ENCODE measurements around the gene LPGAT1.
"Not testable (repeated sequence)": the region's sequence is repeated elsewhere in the genome, so short reads cannot be mapped to it uniquely, and the experiment has no call there.

LPGAT1 gene

GRCh38 chr1:211830328-211831142, at the start of gene LPGAT1:
LPGAT1 (minus strand) TSS chr1:211830763; CDS start chr1:211829296, 1,467 bp downstream.
- peak; percentile 65 for TF ChIP-seq POLR2A (IDR thresholded peaks at IDR 0.05; ENCODE audit: low read depth, low read length)
- FAIRE-seq (no peak), DNase-seq (ENCODE audit: insufficient read length, low spot score) (peak; percentile 76)

DNA sequence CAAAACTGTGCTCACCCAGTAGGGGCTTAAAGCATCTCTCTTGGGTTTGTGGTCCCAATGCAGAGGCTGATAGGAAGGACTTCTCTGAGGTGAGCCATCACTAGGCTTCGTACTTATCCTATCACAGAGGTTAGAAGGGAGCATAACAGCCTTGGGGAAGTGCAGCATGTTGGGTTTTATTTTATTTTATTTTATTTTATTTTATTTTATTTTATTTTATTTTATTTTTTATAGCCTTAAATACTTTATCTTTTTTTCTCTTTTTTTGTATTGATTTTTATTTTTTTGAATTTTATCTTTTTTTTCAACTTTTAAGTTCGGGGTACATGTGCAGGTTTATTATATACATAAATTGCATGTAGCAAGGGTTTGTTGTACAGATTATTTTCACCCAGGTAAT, 48.9 kb upstream of the LPGAT1 start:
- FAIRE-seq (no peak), DNase-seq (ENCODE audit: insufficient read length, low spot score) (no peak)
- TF ChIP-seq POLR2A (IDR thresholded peaks at IDR 0.05; ENCODE audit: low read depth, low read length): no peak

DNA sequence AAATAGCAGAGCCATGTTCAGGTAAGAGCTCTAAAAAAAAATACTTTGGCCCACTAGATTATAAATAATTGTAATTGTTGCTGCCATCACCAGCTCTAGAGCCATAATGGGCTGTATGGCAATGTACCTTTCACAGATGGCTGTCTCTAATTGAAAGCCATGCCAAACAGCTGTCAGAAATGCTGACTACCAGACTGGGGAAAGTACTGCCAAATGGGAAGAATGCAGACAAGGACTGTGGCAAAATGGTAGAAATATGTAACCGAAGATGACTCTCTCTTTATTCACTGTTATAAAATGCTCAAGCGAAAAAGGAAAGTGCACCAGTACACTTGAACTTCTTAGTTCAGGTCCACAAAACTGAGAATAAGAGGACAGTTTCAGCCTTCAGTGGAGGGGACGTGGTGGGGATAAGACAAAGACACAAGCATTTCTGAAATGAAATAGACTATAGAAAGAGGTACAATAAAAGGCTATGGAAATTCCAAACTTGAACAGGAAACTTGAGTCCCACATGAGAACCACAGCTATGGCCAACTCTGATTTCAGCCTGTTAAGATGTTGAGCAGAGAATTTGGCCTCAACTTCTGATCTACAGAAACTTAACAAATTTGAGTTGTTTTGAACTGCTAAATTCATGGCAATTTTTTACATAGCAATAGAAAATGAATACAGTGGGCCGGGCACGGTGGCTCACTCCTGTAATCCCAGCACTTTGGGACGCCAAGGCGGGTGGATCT, 46.5 kb upstream of the LPGAT1 start:
- FAIRE-seq (no peak), DNase-seq (ENCODE audit: insufficient read length, low spot score) (no peak)
- no peak for TF ChIP-seq POLR2A (IDR thresholded peaks at IDR 0.05; ENCODE audit: low read depth, low read length)

GRCh38 chr1:211875541-211875940, 45.0 kb upstream of the LPGAT1 start:
- no peak for DNase-seq (ENCODE audit: insufficient read length, low spot score)
- no peak for FAIRE-seq
- no peak for TF ChIP-seq POLR2A (IDR thresholded peaks at IDR 0.05; ENCODE audit: low read depth, low read length)

DNA sequence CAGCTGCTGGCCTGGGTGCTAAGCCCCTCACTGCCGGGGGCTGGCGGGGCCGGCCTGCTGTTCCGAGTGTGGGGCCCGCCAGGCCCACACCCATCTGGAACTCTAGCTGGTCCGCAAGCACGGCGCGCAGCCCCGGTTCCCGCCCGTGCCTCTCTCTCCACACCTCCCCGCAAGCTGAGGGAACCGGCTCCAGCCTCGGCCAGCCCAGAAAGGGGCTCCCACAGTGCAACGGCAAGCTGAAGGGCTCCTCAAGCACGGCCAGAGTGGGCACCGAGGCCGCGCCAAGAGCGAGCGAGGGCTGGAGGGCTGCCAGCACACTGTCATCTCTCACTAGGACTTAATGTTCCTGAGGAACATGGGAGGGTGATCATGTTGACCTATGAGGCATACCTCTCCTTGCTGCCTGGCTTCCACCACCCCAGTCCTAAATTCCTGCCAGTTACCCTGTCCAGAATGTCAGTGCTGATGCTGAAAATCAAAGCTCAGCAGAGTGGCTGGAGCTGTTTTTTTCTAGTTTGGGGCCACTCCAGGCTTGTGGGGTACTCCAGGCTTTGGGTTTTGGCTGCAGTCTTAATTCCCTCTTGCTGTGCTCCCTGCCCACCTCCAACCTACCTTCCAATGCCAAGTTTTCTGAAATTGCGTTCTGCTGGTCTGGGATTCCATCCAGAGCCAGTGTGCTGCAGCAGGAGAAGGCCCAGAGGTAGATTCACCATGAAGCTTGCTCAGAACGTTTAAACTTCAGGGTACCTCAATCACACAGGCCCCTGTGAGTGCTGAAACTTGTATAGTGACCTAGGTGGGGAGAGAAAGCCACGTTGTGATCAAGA, 44.2 kb upstream of the LPGAT1 start:
- FAIRE-seq (no peak), DNase-seq (ENCODE audit: insufficient read length, low spot score) (no peak)
- no peak for TF ChIP-seq POLR2A (IDR thresholded peaks at IDR 0.05; ENCODE audit: low read depth, low read length)

GRCh38 chr1:211873731-211874130, 43.2 kb upstream of the LPGAT1 start:
- not testable (repeated sequence) for DNase-seq (ENCODE audit: insufficient read length, low spot score); FAIRE-seq

DNA sequence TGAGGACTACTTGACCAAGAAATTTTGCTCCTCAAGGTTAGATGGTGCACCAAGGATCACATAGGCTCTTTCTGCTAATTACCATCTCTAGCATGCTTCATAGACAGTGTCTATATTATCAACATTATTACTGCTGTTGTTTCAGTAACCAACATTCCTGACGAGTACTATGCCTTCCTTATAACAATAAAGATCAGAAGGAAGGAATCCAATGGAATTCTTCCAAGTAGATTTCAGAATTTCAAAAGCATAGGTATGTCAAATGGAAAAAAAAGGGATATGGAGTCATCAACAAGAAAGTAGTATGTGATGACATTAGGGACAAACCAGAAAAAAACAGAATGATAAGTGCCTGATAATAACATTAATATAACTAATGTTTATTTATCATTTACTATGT, 39.6 kb upstream of the LPGAT1 start:
- TF ChIP-seq POLR2A (IDR thresholded peaks at IDR 0.05; ENCODE audit: low read depth, low read length): no peak
- no peak for DNase-seq (ENCODE audit: insufficient read length, low spot score)
- FAIRE-seq: no peak

DNA sequence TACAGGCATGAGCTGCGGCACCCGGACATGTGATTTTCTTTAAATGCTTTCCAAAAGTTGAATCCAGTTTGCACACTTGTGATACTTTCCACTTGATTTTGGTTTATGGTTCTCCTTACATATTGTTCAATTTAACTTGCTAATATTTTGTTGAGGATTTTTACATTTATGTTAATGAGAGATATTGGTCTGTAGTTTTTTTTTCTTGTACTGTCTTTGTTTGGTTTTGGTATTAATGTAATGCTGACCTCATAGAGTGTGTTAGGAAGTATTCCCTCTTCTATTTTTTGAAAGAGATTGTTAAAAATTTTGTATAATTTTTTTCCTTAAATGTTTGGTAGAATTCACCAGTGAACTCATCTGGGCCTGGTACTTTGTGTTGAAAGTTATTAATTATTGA, 34.6 kb upstream of the LPGAT1 start:
- FAIRE-seq (no peak), DNase-seq (ENCODE audit: insufficient read length, low spot score) (no peak)
- TF ChIP-seq POLR2A (IDR thresholded peaks at IDR 0.05; ENCODE audit: low read depth, low read length): no peak

GRCh38 chr1:211859405-211859804, 28.8 kb upstream of the LPGAT1 start:
- FAIRE-seq (no peak), DNase-seq (ENCODE audit: insufficient read length, low spot score) (no peak)
- TF ChIP-seq POLR2A (IDR thresholded peaks at IDR 0.05; ENCODE audit: low read depth, low read length): no peak

DNA sequence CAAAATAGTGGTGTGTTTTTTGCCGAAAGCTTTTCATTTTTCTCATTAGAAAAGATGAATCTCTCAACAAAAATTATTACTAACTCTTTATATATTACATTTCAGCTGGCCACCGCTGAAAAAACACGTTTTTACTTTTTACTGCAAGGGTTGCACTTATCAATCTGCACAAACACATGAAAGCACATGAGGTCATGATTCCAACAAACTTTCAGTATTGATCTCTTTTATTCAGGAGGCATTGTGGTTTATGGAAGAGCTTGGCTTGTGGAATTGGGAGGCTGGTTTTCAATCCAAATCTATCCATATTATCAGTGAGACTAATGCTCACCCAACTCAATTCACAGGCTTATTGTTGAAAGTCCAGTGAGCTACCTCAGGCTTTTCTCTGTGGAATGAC, 20.6 kb upstream of the LPGAT1 start:
- no peak for TF ChIP-seq POLR2A (IDR thresholded peaks at IDR 0.05; ENCODE audit: low read depth, low read length)
- no peak for FAIRE-seq

GRCh38 chr1:211843507-211844298, 13.1 kb upstream of the LPGAT1 start:
- DNase-seq (ENCODE audit: insufficient read length, low spot score) (no peak), FAIRE-seq (no peak)
- no peak for TF ChIP-seq POLR2A (IDR thresholded peaks at IDR 0.05; ENCODE audit: low read depth, low read length)

More for the DNA sequence above, 20.6 kb upstream of the LPGAT1 start:
- DNase-seq (ENCODE audit: insufficient read length, low spot score): no peak

GRCh38 chr1:211843018-211843417, 12.5 kb upstream of the LPGAT1 start:
- TF ChIP-seq POLR2A (IDR thresholded peaks at IDR 0.05; ENCODE audit: low read depth, low read length): no peak
- FAIRE-seq: no peak
- no peak for DNase-seq (ENCODE audit: insufficient read length, low spot score)

GRCh38 chr1:211842518-211842917, 12.0 kb upstream of the LPGAT1 start:
- FAIRE-seq (no peak), DNase-seq (ENCODE audit: insufficient read length, low spot score) (no peak)
- no peak for TF ChIP-seq POLR2A (IDR thresholded peaks at IDR 0.05; ENCODE audit: low read depth, low read length)
